Ishikawa (cell line): ENCODE measurements around the gene ACAD8.

Source experiments
- CEBPB ChIP-seq: IDR thresholded peaks from 2 replicates; pipeline ENCODE4 v1.6.1; 2012
- CREB1 ChIP-seq: IDR thresholded peaks from 2 replicates; pipeline ENCODE4 v1.6.1; 2012; ENCODE audit warnings: low read depth
- EGR1 ChIP-seq: IDR thresholded peaks from 2 replicates; pipeline ENCODE4 v1.6.1; 2012
- EP300 ChIP-seq: IDR thresholded peaks from 2 replicates; pipeline ENCODE4 v1.6.1; 2012; ENCODE audit warnings: borderline replicate concordance
- FOXM1 ChIP-seq: IDR thresholded peaks from 2 replicates; pipeline ENCODE4 v1.6.1; 2012; ENCODE audit warnings: low read depth, borderline replicate concordance
- NFIC ChIP-seq: IDR thresholded peaks from 2 replicates; pipeline ENCODE4 v1.6.1; 2012
- RAD21 ChIP-seq: IDR thresholded peaks from 2 replicates; pipeline ENCODE4 v1.6.1; 2012; ENCODE audit warnings: low read depth
- TAF1 ChIP-seq: IDR thresholded peaks from 2 replicates; pipeline ENCODE4 v1.6.1; 2012; ENCODE audit warnings: low read depth, mild to moderate bottlenecking
- TCF12 ChIP-seq: IDR thresholded peaks from 2 replicates; pipeline ENCODE4 v1.6.1; 2012; ENCODE audit warnings: low read depth
- TEAD4 ChIP-seq: IDR thresholded peaks from 2 replicates; pipeline ENCODE4 v1.6.1; 2012
- YY1 ChIP-seq: IDR thresholded peaks from 2 replicates; pipeline ENCODE4 v1.6.1; 2012; ENCODE audit warnings: low read depth
- ZBTB7A ChIP-seq: IDR thresholded peaks from 2 replicates; pipeline ENCODE4 v1.6.1; 2012; ENCODE audit warnings: low read depth
- TF ChIP-seq, protein P1 (sequence below): IDR thresholded peaks from 2 replicates; pipeline ENCODE4 v1.6.1; 2012; ENCODE audit warnings: low read depth, mild to moderate bottlenecking
- TF ChIP-seq, protein P2 (sequence below): IDR thresholded peaks from 2 replicates; pipeline ENCODE4 v1.6.1; 2012
- TF ChIP-seq, protein P3 (sequence below): IDR thresholded peaks from 2 replicates; pipeline ENCODE4 v1.6.1; 2012

ACAD8 gene

DNA sequence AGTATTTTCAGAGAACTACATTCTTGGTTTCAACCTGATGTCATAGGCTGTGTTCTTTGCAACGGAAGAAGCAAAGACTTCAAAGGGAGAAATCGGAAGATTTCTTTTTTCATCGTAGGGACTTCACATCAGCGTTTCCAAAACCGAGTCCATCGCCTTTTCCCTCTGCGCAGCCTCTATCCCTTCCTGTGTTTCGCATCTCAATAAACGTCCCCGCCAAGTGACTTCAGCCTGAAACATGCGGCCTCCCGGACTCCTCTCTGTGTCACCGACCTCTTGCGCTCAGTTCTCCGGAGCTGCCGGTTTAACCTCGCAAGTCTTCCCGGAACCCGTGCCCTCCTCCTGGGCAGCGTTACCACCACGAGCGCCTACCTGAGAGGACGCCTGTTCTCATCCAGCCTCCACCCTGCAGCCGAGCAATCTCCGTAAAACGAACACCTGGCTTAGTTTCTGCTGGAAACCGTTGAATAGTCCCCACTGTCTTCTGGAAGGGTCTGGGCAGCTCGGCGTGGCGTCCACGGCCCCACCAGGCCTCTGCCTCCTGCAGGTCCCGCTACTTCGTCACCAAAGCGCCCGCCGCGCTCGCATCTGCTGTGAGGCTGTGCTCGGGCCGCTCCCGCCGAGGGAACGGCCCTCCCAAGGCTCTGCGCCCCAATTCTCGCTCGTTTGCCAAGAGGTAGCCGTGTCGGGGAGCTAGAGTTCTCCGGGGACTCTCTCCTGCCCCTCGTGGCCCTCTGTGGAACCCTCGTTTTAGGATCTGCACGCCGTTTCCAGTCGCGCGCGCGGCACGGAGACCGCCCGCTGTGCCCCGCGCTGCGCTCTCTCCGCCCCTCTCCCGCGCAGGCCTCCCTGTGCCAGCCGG is 22.4 kb downstream of the ACAD8 start, which contains the start of gene GLB1L3:
GLB1L3 (plus strand) TSS at position 846 of the 862 bp plus-strand sequence. CDS start 362 bp downstream, outside the sequence.
- no peak for TF ChIP-seq NFIC

DNA sequence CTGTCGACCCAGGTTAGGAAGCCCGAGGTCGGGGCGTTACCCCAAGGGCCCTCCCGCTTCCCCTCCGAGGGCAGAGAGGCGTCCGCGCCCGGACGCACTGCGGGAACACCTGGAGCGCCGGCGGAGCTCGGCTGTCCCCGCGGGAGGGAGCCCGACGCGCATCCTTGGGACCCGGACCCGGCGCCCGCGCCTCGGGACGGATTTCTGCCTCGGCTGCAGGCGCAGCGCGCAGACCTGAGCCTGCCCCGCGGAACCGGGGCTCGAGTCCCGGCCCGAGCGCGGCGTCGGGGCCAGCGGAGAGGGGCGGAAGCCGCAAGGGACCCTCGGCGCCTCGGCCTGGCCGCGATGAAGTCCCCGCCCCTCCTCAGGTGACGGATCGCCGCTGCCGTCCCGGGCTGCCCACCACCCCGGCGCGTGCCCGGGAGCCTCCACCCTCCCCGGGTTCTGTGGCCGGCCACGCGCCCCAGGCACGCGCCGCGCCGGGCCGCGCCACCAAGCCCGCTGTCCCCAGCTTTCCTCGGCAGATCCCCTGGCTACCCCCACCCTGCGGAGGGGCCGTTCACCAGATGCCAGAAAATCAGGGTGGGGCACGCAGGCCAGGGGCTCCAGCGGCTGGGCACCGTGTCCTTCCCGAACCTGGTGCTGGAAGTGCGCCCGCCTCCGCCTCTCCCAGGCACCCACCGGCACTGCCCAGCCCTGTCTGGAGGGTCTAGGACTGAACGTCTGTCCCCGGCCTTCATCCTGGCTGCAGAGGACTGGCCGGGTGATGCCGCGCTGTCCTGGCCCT is 23.2 kb downstream of the ACAD8 start:
- TF ChIP-seq TEAD4: no peak
- TF ChIP-seq FOXM1: no peak
- no peak for TF ChIP-seq CEBPB
- TF ChIP-seq, protein P1, sequence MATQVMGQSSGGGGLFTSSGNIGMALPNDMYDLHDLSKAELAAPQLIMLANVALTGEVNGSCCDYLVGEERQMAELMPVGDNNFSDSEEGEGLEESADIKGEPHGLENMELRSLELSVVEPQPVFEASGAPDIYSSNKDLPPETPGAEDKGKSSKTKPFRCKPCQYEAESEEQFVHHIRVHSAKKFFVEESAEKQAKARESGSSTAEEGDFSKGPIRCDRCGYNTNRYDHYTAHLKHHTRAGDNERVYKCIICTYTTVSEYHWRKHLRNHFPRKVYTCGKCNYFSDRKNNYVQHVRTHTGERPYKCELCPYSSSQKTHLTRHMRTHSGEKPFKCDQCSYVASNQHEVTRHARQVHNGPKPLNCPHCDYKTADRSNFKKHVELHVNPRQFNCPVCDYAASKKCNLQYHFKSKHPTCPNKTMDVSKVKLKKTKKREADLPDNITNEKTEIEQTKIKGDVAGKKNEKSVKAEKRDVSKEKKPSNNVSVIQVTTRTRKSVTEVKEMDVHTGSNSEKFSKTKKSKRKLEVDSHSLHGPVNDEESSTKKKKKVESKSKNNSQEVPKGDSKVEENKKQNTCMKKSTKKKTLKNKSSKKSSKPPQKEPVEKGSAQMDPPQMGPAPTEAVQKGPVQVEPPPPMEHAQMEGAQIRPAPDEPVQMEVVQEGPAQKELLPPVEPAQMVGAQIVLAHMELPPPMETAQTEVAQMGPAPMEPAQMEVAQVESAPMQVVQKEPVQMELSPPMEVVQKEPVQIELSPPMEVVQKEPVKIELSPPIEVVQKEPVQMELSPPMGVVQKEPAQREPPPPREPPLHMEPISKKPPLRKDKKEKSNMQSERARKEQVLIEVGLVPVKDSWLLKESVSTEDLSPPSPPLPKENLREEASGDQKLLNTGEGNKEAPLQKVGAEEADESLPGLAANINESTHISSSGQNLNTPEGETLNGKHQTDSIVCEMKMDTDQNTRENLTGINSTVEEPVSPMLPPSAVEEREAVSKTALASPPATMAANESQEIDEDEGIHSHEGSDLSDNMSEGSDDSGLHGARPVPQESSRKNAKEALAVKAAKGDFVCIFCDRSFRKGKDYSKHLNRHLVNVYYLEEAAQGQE: no peak
- TF ChIP-seq EGR1: no peak
- no peak for TF ChIP-seq NFIC
- TF ChIP-seq, protein P2, sequence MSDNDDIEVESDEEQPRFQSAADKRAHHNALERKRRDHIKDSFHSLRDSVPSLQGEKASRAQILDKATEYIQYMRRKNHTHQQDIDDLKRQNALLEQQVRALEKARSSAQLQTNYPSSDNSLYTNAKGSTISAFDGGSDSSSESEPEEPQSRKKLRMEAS: no peak
- no peak for TF ChIP-seq CREB1
- TF ChIP-seq, protein P3, sequence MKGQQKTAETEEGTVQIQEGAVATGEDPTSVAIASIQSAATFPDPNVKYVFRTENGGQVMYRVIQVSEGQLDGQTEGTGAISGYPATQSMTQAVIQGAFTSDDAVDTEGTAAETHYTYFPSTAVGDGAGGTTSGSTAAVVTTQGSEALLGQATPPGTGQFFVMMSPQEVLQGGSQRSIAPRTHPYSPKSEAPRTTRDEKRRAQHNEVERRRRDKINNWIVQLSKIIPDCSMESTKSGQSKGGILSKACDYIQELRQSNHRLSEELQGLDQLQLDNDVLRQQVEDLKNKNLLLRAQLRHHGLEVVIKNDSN: no peak
- no peak for TF ChIP-seq YY1
- TF ChIP-seq TAF1: no peak
- TF ChIP-seq ZBTB7A: no peak
- TF ChIP-seq TCF12: no peak
- no peak for TF ChIP-seq EP300
- no peak for TF ChIP-seq RAD21

DNA sequence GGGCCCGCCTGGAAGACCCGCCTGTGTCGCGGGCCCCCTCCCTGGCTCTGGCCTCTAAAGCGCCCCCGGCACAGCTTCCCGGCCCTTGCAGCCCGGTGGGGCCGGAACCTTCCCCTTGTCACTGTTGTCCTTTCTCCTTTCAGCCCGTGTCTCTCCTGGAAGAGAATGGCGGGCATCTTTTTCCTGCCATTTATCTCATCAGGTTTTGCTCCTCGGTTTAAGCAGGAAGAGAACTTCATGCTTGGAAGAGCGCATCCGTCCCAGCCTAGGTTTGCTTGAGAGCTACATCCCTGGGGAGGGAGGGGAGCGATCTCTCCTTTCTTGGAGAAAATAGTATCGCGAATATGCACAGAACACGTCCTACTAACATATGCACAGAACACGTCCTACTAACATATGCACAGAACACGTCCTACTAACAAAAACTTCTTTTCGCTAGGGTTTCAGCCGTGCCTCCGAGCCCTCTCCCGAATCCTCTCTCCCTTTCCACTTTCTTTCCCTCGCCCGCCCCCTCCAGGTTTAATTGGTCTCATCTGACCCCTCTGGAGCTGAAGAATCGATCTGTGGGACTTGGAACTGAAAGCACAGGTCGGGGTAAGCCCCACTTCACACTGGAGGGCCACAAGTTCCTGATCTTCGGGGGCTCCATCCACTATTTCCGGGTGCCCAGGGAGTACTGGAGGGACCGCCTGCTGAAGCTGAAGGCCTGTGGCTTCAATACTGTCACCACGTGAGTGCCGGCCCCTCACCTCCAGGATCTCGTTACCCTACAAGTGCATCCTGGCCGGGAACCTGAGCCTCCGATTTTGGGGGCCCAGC is 24.0 kb downstream of the ACAD8 start:
- no peak for TF ChIP-seq TCF12
- TF ChIP-seq FOXM1: no peak
- TF ChIP-seq CEBPB: no peak
- TF ChIP-seq, protein P1: no peak
- no peak for TF ChIP-seq TEAD4
- no peak for TF ChIP-seq YY1
- TF ChIP-seq ZBTB7A: no peak
- TF ChIP-seq CREB1: no peak
- no peak for TF ChIP-seq EP300

DNA sequence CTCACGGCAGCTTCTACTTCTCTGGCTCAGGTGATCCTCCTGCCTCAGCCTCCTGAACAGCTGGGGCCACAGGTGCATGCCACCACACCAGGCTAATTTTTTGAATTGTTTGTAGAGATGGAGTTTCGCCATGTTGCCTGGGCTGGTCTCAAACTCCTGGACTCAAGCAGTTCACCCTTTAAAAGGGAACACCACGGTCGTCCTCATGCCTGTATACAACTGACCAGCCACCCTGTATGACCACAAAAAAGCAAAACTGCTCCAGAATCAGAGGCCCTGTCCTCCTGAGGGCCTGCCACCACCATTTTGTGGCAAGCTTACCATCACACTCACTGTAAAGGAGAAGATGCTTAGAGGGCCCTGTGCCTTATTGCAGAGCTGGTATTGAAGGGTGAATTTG is 25.0 kb downstream of the ACAD8 start:
- TF ChIP-seq, protein P2: no peak
- TF ChIP-seq RAD21: no peak
- no peak for TF ChIP-seq YY1
- TF ChIP-seq EGR1: no peak
- TF ChIP-seq CREB1: no peak
- TF ChIP-seq, protein P3: no peak
- no peak for TF ChIP-seq FOXM1
- TF ChIP-seq TEAD4: no peak
- TF ChIP-seq CEBPB: no peak
- TF ChIP-seq ZBTB7A: no peak
- TF ChIP-seq TAF1: no peak
- TF ChIP-seq, protein P1: no peak
- no peak for TF ChIP-seq NFIC
- TF ChIP-seq TCF12: no peak
- no peak for TF ChIP-seq EP300
